GM21619 (cell line): ENCODE results near the gene KCTD3.

Experiments used
- ATAC-seq: cut with Tn5 transposase; IDR thresholded peaks from one replicate; pipeline ENCODE4 v1.9.1; 2021; ENCODE audit not compliant: unreplicated experiment

Gene KCTD3

DNA sequence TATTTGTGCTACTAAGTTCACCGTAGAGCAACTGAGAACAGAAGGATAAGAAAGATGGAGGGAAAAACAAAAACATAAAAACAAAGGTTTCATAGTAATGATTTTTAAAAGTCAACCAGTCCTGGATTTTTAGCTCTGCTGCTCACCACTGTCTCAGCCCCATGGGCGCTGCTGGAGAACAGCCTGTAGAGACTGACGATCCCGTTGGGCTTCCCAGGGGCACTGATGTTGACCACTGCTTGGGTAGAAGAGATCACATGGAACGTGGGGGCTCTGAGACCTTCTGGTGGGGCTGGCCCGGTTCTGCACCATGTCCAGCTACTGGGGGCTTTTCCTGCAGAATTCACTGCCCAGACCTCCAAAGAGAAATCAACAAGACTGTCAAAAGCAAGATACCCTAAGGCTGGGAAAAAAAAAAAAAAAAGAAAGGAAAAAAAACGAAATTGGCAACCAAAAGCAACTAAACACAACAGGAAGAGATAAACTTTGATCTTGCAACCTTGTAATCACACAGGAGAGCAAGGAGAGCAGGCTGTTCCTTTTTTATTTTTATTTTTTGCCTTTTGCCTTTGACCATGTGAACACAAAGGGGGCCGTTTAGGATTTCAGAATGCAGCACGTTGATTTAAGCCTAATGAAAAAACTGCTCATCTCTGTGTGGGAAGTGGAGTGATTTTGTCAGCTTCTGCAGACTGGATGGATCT is 83.5 kb downstream of the KCTD3 start:
- no peak for ATAC-seq

DNA sequence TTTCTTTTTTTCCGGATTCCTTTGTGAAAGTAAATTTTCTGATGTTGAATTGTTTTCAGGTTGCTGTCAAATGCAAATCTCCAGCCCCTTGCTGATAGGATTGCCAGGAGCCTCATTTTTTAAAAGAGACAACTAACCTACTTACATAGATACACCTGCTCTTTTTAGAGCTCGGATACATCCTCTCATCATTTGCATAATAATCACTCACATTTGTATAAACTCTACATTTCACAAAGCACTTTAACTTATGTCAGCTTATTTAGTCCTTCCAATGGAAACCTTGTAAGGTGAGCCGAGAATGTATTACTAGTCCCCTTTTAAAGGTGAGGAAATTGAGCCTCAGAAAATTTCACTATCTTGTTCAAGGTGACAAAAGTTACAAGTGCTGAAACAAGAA is 84.8 kb downstream of the KCTD3 start:
- ATAC-seq, result no peak

GRCh38 chr1:215652371-215652770 is 85.3 kb downstream of the KCTD3 start:
- ATAC-seq, result no peak

GRCh38 chr1:215657047-215657446 is 89.9 kb downstream of the KCTD3 start:
- ATAC-seq, result no peak

GRCh38 chr1:215660259-215660658 is 93.2 kb downstream of the KCTD3 start:
- ATAC-seq, result no peak

GRCh38 chr1:215661033-215661432 is 93.9 kb downstream of the KCTD3 start:
- no peak for ATAC-seq

- no peak for ATAC-seq
Observed at GRCh38 chr1:215665215-215665614, 98.1 kb downstream of the KCTD3 start.

GRCh38 chr1:215667761-215668160 is 100.7 kb downstream of the KCTD3 start:
- no peak for ATAC-seq

GRCh38 chr1:215669806-215670491 is 102.8 kb downstream of the KCTD3 start:
- ATAC-seq, result no peak
